Endothelial cell of umbilical vein (primary cell): ENCODE measurements around the gene DGLUCY. TPM values are rescaled to one million over a fixed set of nuclear protein-coding genes. Genes with fewer than 3 reads are reported as not detected.
"Not testable (repeated sequence)": the region's sequence is repeated elsewhere in the genome, so short reads cannot be mapped to it uniquely, and the experiment has no call there.

Experiments used
- BruUV-seq: library from RNA; stranded (reverse); fragments of 400-500 nt; replicated peaks from 2 replicates; lab custom pipeline; 2021; lab: Mats Ljungman, UMichigan
- CTCF ChIA-PET: fragments of 300-600, 350-600 bp; sonication (Branson Sonifier 250); formaldehyde crosslinking; loops from one replicate; lab custom pipeline; 2021; ENCODE audit warnings: antibody characterized with exemption, inconsistent platforms; lab: Charles Lee
- POLR2A ChIA-PET: fragments of 300-600, 350-600 bp; sonication (Branson Sonifier 250); formaldehyde crosslinking; loops from one replicate; lab custom pipeline; 2021; ENCODE audit warnings: antibody characterized with exemption, inconsistent platforms; lab: Charles Lee
- DNase-seq: peaks from one replicate; pipeline ENCODE4 v3.0.0-alpha.2; 2011; ENCODE audit warnings: low read depth, low spot score
- FAIRE-seq: peaks from 2 replicates; lab custom pipeline; 2011; peaks lifted over from hg19 to GRCh38; lab: Jason Lieb, UNC
- H2AFZ ChIP-seq: 2 replicates; pipeline ENCODE4 v1.6.0; 2012; ENCODE audit warnings: low read depth, low read length, control low read depth, inconsistent platforms
- H3K27ac ChIP-seq: 2 replicates; pipeline ENCODE4 v1.5.1; 2011; ENCODE audit warnings: low read depth, mild to moderate bottlenecking, control low read depth, low read length, moderate library complexity; ENCODE audit not compliant: insufficient read depth
- H3K27me3 ChIP-seq, 2 experiments: 2 replicates each; pipeline versions ENCODE4 v1.6.0 to v1.6.1; 2011; ENCODE audit warnings: low read length in 2 of 2, mixed read lengths in 1 of 2; ENCODE audit not compliant: control insufficient read depth in 2 of 2, insufficient read depth in 2 of 2
- H3K36me3 ChIP-seq, 2 experiments: 2 replicates in 1 of 2; 3 replicates in 1 of 2; pipeline ENCODE4 v1.5.1; 2011; ENCODE audit warnings: low read length in 2 of 2, mild to moderate bottlenecking in 1 of 2, moderate library complexity in 1 of 2; ENCODE audit not compliant: control insufficient read depth in 2 of 2, insufficient read depth in 2 of 2; ENCODE audit errors: extremely low read depth in 1 of 2
- H3K4me1 ChIP-seq: 3 replicates; pipeline ENCODE4 v1.5.1; 2011; ENCODE audit warnings: mild to moderate bottlenecking, low read length; ENCODE audit not compliant: control insufficient read depth, insufficient read depth; ENCODE audit errors: extremely low read depth
- H3K4me2 ChIP-seq: 2 replicates; pipeline ENCODE4 v1.6.1; 2011; ENCODE audit warnings: low read length, control low read depth, mixed read lengths; ENCODE audit not compliant: insufficient read depth
- H3K4me3 ChIP-seq, 3 experiments: fragments of 200-600 bp in 1 of 3; sonication (generic), shearing (Covaris generic) in 1 of 3; replicated peaks in 1 of 3; 2 replicates each; pipeline ENCODE4 v1.5.1; 2011 to 2016; ENCODE audit warnings: control low read depth in 3 of 3, low read length in 3 of 3, mild to moderate bottlenecking in 2 of 3, inconsistent platforms in 1 of 3, low read depth in 1 of 3, moderate library complexity in 1 of 3; ENCODE audit not compliant: insufficient read depth in 1 of 3
- H3K79me2 ChIP-seq: 2 replicates; pipeline ENCODE4 v1.6.0; 2012; ENCODE audit warnings: low read length, inconsistent platforms; ENCODE audit not compliant: control insufficient read depth, insufficient read depth
- H3K9ac ChIP-seq: replicated peaks from 2 replicates; pipeline ENCODE3; 2011; ENCODE audit warnings: low read length, control low read depth; ENCODE audit not compliant: insufficient read depth; ENCODE audit errors: extremely low read depth
- H3K9me1 ChIP-seq: replicated peaks from 3 replicates; pipeline ENCODE4 v1.6.0; 2011; ENCODE audit warnings: mild to moderate bottlenecking, low read length; ENCODE audit not compliant: control insufficient read depth, insufficient read depth; ENCODE audit errors: extremely low read depth
- H3K9me3 ChIP-seq: replicated peaks from 2 replicates; pipeline ENCODE4 v1.5.1; 2012; ENCODE audit warnings: low read length, inconsistent platforms; ENCODE audit not compliant: control insufficient read depth, insufficient read depth
- H4K20me1 ChIP-seq: replicated peaks from 2 replicates; pipeline ENCODE3; 2011; ENCODE audit warnings: mild to moderate bottlenecking, low read length; ENCODE audit not compliant: control insufficient read depth, insufficient read depth; ENCODE audit errors: extremely low read depth
- CTCF ChIP-seq, 2 donors: IDR thresholded peaks; 1 replicate in 1 of 2; 2 replicates in 1 of 2; pipeline ENCODE4 v1.5.1; 2011; ENCODE audit warnings: low read length in 2 of 2, mild to moderate bottlenecking in 2 of 2, moderate library complexity in 2 of 2, control low read depth in 1 of 2, inconsistent platforms in 1 of 2, low read depth in 1 of 2; ENCODE audit not compliant: insufficient read depth in 1 of 2; ENCODE audit errors: extremely low read depth in 1 of 2
- EZH2 ChIP-seq: IDR thresholded peaks from 2 replicates; pipeline ENCODE4 v1.6.1; 2012; ENCODE audit warnings: borderline replicate concordance, low read depth, mild to moderate bottlenecking, moderate library complexity, low read length, inconsistent platforms; ENCODE audit not compliant: severe bottlenecking
- FOS ChIP-seq: IDR thresholded peaks from 2 replicates; pipeline ENCODE4 v1.6.1; 2011; ENCODE audit warnings: mild to moderate bottlenecking, low read length, moderate library complexity, borderline replicate concordance; ENCODE audit not compliant: insufficient read depth
- GATA2 ChIP-seq: IDR thresholded peaks from 2 replicates; pipeline ENCODE4 v1.7.0; 2011; ENCODE audit warnings: low read depth, mild to moderate bottlenecking, moderate library complexity, mixed read lengths, low read length; ENCODE audit not compliant: insufficient read length, insufficient read depth
- JUN ChIP-seq: IDR thresholded peaks from 2 replicates; pipeline ENCODE4 v1.6.1; 2011; ENCODE audit warnings: borderline replicate concordance, low read depth; ENCODE audit not compliant: insufficient read length, insufficient read depth
- MAX ChIP-seq: IDR thresholded peaks from 2 replicates; pipeline ENCODE4 v1.6.1; 2011; ENCODE audit not compliant: insufficient read depth, insufficient read length
- POLR2AphosphoS5 ChIP-seq: IDR thresholded peaks from 2 replicates; pipeline ENCODE4 v1.6.1; 2012; ENCODE audit warnings: low read depth, mild to moderate bottlenecking, control low read depth, low read length, moderate library complexity; ENCODE audit not compliant: insufficient read depth
- dilution Hi-C: fragments of 300-500 bp; cut with MboI; formaldehyde crosslinking; loops from one replicate; pipeline ENCODE4 v1.15.0; 2019; ENCODE audit warnings: low sequenced_read_pairs; ENCODE audit not compliant: extremely low pct_ligation_motif_present
- intact Hi-C: fragments of 100-400 bp; cut with micrococcal nuclease; formaldehyde crosslinking; loops from one replicate; pipeline ENCODE4 v1.10.0; 2022
- polyA plus RNA-seq, 4 experiments: library from polyadenylated mRNA; depleted of rRNA in 3 of 4; stranded (reverse) in 3 of 4; unstranded in 1 of 4; fragments of >200 nt; gene quantifications; 2 replicates each; pipeline versions ENCODE4 v1.2.1 to v1.2.3, GENCODE V29; 2011 to 2012; ENCODE audit warnings: missing spikeins in 1 of 4
- total RNA-seq: library from RNA; stranded (reverse); gene quantifications from 2 replicates; pipeline ENCODE4 v1.2.3, GENCODE V29; 2021

Gene DGLUCY
- total and polyA plus RNA-seq, 2 donors (not counting 3 experiments of a cell fraction or from before 2014, with no cell fraction given) = 40.9 to 65.6 TPM

GRCh38 chr14:91095178-91095577 is 18.7 kb upstream of the DGLUCY start:
- Histone ChIP-seq H3K9me1 (no peaks in the 10 kb centered on the region), H3K4me1 (no peaks in the 10 kb centered on the region), H3K9me3 (no peaks in the 10 kb centered on the region), H3K4me3 (no peak overlapping the region), H3K27me3 (no peaks in the 10 kb centered on the region), H3K9ac (no peak overlapping the region), H4K20me1 (no peaks in the 10 kb centered on the region), H3K27ac (no peak overlapping the region), H3K36me3 (no peaks in the 10 kb centered on the region), H2AFZ (no peak overlapping the region), H3K79me2 (no peaks in the 10 kb centered on the region), H3K4me2 (no peak overlapping the region)
- intact Hi-C loops = no loop called here
- DNase-seq (no peak), FAIRE-seq (no peak)
- dilution Hi-C loops = no loop called here
- CTCF ChIA-PET = interaction anchor here (1.4 kb wide), 1 partner anchor 34 kb away, joined by 3 read pairs; the partner anchor contains the start of gene RPS6KA5
- TF ChIP-seq GATA2 (no peak), JUN (no peak), EZH2 (no peak), CTCF (IDR thresholded peaks at IDR 0.05; ENCODE audit: extremely low read depth in 1 of 2, insufficient read depth in 1 of 2, low read depth in 1 of 2, low read length in 2 of 2) (no peak), MAX (no peak), POLR2AphosphoS5 (no peak), FOS (no peak)
- POLR2A ChIA-PET = no interaction called here
- no TSS peak for BruUV-seq

- POLR2A ChIA-PET = not testable (repeated sequence)
Observed at GRCh38 chr14:91097657-91098056, 16.2 kb upstream of the DGLUCY start.

More at GRCh38 chr14:91097657-91098056, 16.2 kb upstream of the DGLUCY start:
- intact Hi-C loops, H3K79me2 ChIP-seq, H3K27me3 ChIP-seq, DNase-seq, FAIRE-seq, H3K4me2 ChIP-seq, H2AFZ ChIP-seq, H4K20me1 ChIP-seq, H3K4me3 ChIP-seq, H3K9ac ChIP-seq, H3K36me3 ChIP-seq, dilution Hi-C loops, H3K27ac ChIP-seq, H3K4me1 ChIP-seq, H3K9me1 ChIP-seq, BruUV-seq, H3K9me3 ChIP-seq: not testable (repeated sequence)
- CTCF ChIA-PET = interaction anchor here (0.7 to 2.6 kb wide), 5 partner anchors 10 to 195 kb away, joined by 3 to 8 read pairs (median 5); no protein-coding TSS in a partner anchor
